NCI-H2029 treated with DMSO at 0.1 percent for 48 hours (cell line): ENCODE results near the gene BTBD8.

ENCODE experiments used
- DNase-seq: peaks from one replicate; lab custom pipeline; 2025; lab: John Stamatoyannopoulos, UW

BTBD8 gene

GRCh38 chr1:92094090-92094489 is 13.9 kb downstream of the BTBD8 start:
- no peak for DNase-seq

GRCh38 chr1:92094595-92094994 is 14.4 kb downstream of the BTBD8 start:
- DNase-seq: no peak

DNA sequence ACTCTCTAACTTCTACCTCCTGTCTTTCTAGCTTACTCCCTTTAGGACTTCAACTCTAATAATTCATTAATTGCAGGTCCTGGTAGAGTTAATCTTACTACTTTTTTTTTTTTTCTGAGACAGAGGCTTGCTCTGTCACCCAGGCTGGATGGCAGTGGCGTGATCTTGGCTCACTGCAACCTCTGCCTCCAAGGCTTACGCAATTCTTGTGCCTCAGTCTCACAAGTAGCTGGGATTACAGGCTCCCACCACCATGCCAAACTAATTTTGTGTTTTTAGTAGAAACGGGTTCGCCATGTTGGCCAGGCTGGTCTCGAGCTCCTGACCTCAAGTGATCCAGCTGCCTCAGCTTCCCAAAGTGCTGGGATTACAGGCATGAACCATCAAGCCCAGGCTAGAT is 15.7 kb downstream of the BTBD8 start:
- DNase-seq: no peak

- DNase-seq: no peak
Observed at GRCh38 chr1:92096317-92096716, 16.2 kb downstream of the BTBD8 start.

GRCh38 chr1:92105546-92106081 is 25.5 kb downstream of the BTBD8 start:
- DNase-seq: no peak

- no peak for DNase-seq
Observed at GRCh38 chr1:92108631-92109030, 28.5 kb downstream of the BTBD8 start.

- no peak for DNase-seq
Observed at GRCh38 chr1:92117526-92117925, 37.4 kb downstream of the BTBD8 start.

GRCh38 chr1:92118826-92119225 is 38.7 kb downstream of the BTBD8 start:
- DNase-seq: no peak

- DNase-seq: no peak
Observed at GRCh38 chr1:92123868-92124267, 43.7 kb downstream of the BTBD8 start.

DNA sequence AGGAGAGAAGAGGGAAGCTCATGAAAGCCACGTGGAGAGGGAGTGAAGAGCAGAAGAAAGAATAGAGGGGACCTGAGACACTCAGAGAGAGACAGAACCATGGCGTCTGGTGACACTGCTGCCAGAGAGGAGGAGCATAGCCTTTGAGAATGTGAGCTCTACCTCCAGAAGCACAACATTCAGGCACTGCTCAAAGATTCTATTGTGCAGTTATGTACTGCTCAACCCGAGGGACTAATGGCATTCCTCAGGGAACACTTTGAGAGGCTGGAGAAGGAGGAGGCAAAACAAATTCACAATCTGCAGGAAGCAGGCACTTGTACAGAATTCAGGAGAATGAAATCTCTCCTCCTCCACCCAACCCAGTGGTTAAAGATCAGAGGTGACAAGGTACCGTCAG is 45.1 kb downstream of the BTBD8 start:
- DNase-seq: no peak

DNA sequence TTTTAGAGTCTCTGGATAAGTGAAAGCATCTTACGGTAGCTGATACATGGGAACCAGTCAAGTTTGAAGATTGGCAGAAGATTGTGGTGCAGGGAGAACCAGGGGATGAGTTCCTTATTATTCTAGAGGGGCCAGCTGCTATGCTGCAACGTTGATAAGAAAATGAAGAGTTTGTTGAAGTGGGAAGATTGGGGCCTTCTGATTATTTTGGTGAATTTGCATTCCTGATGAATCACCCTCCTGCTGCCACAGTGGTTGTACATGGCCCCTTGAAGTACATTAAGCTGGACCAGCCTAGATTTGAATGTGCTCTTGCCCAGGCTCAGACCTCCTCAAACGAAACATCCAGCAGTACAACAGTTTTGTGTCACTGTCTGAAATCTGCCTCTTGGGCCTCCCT is 45.9 kb downstream of the BTBD8 start:
- no peak for DNase-seq

GRCh38 chr1:92134331-92134730 is 54.2 kb downstream of the BTBD8 start:
- no peak for DNase-seq

- DNase-seq: no peak
Observed at GRCh38 chr1:92136341-92136740, 56.2 kb downstream of the BTBD8 start.

DNA sequence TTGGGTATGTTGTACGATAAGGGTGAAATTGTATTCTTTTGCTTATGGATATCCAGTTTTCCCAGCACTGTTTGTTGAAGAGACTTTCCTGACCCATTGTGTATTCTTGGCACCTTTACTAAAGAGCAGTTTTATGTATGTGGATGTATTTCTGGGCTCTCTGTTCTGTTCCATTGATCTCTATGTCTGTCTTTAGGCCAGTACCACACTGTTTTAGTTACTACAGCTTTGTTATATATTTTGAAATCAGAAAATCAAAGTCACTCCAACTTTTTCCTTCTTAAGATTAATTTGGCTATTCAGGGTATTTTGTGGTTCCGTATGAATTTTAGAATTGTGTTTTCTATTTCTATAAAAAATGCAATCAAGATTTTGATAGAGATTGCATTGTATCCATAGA is 74.8 kb downstream of the BTBD8 start:
- no peak for DNase-seq

- no peak for DNase-seq
Observed at GRCh38 chr1:92159593-92159992, 79.4 kb downstream of the BTBD8 start.

DNA sequence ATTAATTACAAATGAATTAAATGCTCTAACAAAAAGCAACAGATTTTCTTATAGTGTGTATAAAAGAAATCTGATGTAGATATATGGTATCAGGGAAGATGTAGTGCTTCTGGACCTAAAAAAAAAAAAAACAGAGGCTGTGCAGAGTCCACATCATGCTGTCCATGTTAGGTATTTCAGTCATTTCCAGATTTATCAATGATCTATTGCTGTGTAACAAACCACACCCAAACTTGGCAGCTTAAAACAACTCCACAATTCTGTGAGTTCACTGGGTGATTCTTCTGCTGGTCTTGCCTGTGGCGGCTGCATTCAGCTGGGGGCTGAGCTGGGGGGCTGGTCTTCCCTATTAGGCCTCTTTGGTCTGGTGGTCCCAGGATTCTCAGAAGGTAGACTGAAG is 85.2 kb downstream of the BTBD8 start:
- DNase-seq: no peak

DNA sequence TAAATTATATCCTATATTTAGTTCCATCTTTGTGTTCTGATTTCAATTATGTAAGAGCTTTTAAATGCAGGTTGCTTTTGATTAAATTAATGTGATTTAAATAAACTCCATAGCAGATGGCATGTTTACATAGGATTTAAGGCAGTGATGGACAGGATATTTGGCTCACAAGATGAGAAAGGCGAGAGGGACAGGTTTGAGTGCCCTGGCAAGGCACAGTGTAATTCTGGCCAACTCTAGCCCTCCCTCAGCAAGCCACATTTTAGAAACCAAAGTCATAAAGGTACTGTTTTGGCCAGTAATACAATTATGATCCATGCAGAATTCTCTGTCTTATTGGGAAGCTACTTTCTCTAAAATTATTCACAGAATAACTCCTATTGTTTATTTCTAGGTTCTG is 87.0 kb downstream of the BTBD8 start:
- DNase-seq: no peak

DNA sequence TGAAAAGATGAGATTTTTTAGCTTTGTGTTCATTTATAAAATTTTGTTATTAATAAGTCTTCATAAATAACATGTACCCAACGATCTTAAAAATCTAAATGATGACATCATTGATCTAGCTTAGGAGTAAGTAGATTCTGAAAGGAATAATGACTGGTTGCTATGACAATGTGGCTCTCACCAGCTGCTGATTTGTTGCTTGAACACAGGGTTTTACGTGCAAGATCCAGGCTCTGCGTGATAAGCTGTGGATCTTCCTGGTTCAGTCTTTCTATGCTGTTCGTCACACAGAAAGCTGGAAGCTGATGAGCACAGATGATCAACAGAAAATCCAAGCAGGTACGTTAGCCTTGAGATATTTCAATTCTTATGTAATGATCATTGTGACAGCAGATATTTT is 88.5 kb downstream of the BTBD8 start:
- DNase-seq: no peak

GRCh38 chr1:92169214-92170005 is 89.3 kb downstream of the BTBD8 start:
- no peak for DNase-seq

- no peak for DNase-seq
Observed at GRCh38 chr1:92184632-92185031, 104.5 kb downstream of the BTBD8 start.

GRCh38 chr1:92186081-92186480 is 105.9 kb downstream of the BTBD8 start:
- no peak for DNase-seq

GRCh38 chr1:92188436-92189255 is 108.5 kb downstream of the BTBD8 start:
- no peak for DNase-seq

- DNase-seq: no peak
Observed at GRCh38 chr1:92191726-92192125, 111.6 kb downstream of the BTBD8 start.
